ENCODE measurements around the gene CFAP299.

Gene CFAP299

GRCh38 chr4:80967346-80967745, 631.8 kb downstream of the CFAP299 start:
- DNase-seq = no peak

DNA sequence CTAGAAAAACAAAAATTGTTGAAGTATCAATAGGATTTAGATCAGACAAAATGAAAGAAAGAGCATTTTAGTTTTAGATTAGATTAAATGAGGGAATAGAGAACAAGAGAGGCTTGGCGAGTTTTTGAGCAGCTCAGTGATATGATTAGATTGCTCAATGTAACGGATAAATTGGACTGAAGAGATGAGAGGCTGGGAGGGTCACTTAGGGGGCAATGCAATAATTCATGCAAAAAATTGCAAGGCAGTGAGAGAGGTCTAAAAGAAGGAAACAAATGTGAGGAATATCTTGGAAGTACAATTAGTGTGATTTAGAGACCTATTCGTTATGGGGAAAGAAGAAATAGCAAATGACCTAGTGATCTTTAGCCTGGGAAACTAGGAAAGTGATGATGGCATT, 644.7 kb downstream of the CFAP299 start:
- no peak for DNase-seq

DNA sequence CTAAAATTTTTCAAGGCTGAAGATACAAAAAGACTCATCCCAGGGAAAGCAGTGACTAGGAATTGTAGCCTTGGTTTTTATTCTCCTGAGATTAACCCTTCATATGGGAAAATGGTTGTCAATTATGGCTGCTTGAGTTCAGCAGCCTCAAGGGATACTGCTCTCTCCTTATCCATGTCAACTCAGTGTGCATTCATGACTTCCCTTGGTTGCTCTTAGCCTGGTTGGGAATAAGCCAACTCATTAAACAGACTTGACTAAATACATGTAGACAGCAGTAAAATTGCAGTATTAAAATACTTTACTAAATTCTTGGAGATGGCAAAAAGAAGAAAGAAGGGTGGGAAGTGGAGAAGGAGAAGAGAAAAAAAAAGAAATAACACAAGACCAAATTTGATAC, 650.5 kb downstream of the CFAP299 start:
- no peak for DNase-seq

DNA sequence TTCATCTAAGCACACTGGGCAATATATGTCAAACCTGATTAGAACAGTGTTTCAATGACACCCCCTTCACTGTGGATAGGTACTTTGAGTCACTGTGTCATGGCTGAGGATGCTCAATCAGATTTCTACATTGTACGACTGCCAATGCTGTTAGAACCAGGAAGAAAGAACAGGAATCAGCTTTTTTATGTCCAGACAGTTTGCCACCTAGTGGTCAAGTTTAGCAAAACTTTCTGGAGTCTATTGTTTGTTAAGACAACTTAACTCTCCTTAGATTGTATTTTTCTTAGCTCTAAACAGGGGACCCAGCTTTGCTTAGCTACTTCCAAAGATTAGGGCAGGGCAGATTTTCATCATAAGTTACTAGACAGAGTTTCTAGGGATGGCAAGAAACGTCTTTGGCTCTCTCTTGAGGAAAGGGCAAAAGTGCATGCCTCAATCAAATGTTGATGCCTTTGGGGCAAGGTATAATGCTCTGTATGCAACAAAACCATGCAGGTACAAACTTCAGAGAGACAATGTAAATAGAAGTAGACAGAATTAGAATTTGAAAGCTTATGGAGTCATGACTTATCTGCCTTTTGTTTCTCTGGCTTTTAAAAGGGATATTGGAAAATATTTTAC, 654.5 kb downstream of the CFAP299 start:
- peak in 3 of 6 experiments; percentile 13 to 64 (median 61) for DNase-seq

GRCh38 chr4:80990851-80991250, 655.3 kb downstream of the CFAP299 start:
- no peak for DNase-seq

DNA sequence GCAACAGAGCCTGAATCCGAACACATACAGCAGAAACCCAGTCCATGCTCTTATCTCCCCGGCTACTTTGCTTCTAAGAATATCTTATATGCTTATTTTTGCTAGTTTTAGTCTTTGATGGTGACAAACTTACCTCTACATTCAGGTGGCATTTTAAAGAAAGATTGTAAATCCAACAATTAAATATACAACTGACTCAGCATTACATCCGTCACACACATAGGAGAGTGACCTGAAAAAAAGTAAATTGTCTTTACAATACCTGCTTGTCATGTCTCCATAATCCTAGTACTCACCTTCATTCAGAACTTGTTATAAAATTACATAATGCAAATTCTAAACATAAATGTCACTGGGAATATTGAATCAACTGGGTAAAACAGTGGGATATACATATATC, 664.4 kb downstream of the CFAP299 start:
- DNase-seq = no peak

- no peak for DNase-seq
Measured at GRCh38 chr4:81003597-81004111, 668.1 kb downstream of the CFAP299 start.

DNA sequence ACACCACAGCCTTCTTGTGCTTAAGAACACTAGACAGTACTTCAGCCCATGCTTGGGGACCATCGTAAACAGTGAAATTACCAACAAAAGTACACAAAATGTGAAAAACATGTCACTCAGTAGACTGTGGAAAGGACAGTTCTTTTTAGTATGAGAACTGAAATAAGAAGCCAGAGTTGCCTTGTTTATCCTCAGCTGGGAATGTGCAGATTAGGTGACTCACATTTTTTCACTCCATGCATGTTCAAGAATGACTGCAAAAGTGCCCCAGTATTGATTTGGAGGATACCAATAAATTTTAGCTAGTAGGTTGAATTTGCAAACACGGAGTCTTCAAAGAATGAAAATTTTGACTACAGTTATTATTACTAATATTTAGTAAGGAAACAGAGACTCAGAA, 671.9 kb downstream of the CFAP299 start:
- no peak for DNase-seq

Measured in stimulated activated naive CD4-positive, alpha-beta T cell (primary cell).